NCI-H1105 treated with DMSO at 0.1 percent for 48 hours (cell line): ENCODE results near the gene CNTNAP2.
A peak's percentile ranks its signal among the peaks of the same experiment; 100 is the strongest.

Experiments used
- DNase-seq: peaks from one replicate; lab custom pipeline; 2025; lab: John Stamatoyannopoulos, UW

The CNTNAP2 gene

DNA sequence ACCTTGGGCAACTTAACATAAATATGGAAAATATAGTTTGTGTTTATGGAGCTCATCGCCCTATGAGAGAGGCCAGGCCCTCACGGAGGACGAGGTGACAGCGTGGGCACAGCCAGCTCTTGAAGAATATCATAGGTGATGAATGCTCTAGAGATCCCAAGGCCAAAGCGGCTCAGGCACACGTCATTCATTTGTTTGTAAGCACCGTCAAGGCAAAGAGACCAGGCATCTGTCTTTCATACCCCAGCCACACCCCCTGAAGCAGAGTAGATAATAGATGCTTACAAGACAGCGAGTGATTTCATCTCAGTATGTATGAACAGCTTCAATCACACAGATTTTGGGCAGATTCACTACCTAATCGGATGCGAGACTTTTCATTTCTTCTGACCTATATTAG is 2231.9 kb downstream of the CNTNAP2 start:
- DNase-seq = no peak

DNA sequence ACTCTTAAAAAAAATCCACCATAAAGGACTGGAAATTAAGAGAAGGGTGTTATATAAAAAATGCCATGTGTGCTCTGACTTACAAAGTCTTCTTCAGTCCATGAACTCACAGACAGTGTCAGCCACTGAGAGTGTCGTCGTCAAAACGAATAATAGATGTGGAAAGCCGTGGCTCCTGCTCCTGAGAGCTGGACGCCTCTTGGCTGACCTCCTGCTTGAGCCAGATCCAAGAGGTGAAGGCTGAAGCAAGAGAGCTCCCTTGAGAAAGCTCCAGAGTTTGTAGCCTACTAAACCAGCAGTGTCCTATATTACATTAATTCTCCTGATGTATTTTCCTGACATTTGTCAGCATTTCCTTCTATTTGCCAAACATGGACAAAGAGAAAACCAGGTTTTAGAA is 2239.7 kb downstream of the CNTNAP2 start:
- no peak for DNase-seq

DNA sequence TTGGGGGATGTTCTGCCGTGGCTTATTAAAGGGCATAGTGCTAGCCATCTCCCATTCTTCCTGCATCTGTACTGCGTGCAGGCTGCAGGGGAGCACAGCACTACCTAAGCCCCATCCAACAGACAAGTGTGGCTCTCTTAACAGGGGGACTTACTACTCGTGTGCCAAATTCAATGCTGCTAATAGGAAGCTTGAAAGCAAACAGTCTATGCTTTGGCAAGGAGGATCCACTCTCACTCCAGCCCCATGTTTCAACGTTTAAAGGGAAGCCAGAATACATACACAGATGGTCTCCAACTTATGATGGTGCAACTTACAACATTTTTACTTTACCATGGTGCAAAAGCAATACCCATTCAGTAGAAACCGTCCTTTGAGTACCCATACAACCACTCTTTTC is 2245.9 kb downstream of the CNTNAP2 start:
- DNase-seq = no peak

DNA sequence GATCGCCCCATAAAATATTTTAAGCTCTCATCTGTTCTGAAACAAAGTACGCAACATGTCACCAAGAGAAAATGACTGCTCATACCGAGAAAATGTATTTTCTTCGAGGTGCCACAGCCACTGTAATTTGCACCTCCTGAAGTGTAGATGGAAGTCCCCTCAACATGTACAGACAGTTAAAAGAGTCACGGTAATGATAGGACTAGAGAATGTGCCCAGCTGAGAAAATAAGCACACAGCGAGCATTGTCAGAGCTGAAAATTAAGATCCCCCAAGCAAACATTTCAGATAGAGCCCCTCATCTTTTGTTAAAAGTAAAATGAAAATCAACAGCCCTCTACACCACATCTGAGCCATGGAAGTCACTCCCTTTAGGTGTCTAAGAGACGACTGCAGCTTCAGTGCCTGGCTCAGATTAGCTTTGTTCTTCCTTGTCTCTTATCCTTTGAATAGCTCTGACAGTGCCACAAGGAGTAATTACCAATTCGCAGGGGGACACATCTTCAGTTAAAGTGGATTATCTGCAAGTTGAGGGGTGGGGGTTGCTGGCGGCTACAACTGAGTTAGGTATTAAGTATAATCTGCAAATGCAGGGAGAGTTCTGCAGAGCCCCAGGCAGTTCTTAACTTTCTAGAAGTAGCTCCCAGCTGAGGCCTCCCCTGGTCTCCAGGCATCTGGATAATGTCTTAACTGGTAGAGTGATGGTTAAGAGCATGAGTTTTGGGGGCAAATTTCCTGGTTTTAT is 2251.3 kb downstream of the CNTNAP2 start:
- no peak for DNase-seq

DNA sequence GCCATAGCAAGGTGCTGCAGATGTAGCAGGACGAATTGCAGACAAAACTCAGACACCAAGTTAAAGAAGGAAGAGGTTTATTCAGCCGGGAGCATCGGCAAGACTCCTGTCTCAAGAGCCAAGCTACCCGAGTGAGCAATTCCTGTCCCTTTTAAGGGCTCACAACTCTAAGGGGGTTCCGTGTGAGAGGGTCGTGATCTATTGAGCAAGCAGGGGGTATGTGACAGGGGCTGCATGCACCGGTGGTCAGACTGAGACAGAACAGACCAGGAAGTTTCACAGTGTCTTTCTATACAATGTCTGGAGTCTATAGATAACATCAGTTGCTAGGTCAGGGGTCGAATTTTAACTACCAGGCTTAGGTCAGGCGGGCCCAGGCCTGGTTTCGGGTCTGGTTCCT is 2252.0 kb downstream of the CNTNAP2 start:
- no peak for DNase-seq

DNA sequence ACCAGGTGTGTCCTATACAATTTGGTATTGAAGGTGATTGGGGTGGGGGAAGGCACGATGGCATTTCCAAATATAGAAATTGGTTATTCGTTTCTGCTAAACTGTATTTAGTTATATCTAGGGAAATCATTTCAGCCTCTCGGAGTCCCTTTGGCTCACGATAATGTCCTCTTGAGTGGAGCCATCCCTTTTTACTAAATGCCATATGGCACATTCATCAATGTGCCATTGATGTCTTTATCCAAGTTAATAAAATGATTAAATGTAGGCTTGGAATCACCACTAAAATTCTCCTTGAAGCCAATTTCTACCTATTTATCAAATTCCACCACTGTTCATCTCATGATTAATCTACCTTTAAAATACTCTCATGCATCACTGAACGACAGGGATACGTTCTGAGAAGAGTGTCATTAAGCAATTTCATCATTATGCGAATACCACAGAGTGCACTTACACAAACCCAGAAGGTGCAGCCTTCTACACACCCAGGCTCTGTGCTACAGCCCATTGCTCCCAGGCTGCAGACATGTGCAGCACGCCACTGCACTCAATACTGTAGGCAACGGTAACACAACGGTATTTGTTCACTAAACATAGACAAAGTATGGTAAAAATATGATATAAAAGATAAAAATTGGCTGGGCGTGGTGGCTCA is 2254.8 kb downstream of the CNTNAP2 start:
- DNase-seq = no peak

DNA sequence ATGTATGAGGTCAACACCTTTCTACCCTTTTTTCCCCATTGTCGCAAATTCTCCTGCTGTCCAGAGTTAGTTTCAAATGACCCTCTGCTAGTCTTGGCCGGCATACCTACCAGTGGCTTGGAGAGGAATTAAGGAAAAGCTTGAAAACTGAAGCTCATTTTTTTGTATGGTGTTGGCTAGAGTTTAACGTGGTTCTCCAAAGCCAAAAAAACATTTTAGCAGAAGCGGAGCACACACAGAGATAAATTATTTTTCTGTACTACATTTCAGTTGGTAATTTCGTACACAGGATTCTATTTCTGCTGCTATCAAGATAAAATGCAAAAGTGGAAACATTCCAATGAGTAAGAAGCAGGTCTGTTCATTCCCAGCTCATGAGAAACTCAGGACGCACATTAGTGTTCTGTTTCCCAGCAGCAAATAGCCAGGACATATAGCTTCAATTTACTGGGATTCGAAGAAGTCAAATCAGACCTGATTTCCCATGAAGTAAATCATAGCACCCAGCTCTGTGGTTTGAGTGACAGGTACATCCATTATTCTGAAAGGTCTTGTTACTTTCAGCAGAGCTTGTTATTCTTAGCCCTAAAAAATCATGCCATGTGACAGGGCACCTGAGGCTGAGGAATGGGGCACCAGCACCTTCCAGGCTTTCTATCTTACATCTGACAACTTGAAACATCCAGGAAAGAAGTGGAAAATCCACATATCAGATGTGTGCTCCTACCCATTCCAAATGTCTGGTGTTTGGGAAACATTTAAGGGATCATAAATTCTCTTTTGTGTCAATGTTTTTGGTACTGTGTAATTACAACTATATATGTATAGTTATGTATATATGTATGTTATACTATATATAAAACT is 2258.0 kb downstream of the CNTNAP2 start:
- DNase-seq = no peak

DNA sequence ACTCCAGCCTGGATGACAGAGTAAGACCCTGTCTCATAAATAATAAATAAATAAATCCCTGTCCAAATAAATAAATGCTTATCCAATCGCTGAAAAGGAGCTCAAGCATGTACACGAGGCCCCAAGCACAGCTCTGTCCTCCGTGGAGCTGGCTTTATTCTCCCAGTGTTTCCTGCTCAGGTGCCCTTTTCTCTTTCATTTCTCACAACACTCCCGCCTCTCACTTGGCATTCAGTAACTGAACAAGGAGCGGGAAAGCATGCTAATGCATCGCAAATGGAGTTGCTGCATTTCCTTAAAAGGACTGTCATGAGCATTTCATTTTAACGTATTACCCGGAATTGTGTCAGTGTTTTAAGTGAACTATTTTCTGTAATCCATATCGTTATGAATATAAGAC is 2263.1 kb downstream of the CNTNAP2 start:
- DNase-seq = no peak

DNA sequence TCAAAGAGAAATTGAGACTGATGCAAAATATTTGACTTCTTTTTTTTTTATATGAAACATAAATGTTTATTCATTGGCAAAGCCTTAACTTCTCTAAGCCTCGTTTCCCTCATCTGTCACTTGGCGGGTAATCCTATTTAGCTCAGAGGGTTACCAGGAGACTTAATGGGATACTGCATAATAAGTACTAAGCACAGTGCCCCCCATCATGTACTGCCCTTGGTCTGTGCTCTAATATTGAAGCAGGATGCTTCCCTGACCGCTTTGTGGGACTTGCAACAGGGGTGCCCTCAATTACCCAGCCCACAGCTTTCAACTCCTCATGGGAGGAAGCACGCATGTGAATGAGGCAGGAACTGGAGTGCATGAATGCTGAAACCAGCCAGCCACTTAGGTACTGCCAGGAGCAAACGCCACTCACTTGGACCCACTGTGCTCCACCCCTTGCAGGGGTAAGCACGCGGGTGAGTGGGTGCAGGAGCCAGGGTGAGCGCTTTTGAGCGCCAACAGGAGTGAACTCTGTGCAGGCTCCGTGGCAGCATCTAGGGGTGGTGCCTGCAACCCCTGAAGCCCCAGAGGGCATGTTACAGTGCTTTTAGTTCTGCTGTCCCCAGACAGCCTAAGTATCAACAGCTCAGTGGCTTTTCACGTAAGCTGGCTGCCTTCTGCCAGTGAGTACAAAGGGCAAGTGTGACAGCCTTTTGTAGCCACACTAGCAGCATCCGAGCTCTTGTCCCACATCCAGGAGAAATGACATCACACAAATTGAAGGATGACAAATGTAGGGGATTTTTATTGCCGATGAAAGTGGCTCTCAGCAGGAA is 2264.2 kb downstream of the CNTNAP2 start:
- DNase-seq = no peak

DNA sequence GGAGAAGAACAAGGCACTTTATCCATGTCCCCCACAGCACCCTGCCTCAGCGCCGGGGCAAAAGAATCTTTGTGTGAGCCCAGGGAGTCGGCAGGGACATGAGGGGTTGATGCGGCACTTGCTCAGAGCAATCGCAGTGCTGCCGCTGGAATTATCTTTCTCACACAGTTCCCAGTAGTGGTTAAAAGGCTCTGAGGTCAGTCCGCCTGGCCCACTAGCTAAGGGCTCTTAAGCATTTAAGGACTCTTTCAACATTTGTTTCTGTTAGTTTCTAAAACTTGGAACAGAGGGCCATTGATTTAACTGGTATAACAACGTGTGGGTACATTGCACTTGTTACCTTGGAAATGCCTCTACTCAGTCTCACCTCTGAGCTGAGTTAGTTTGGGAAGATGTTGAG is 2266.0 kb downstream of the CNTNAP2 start:
- no peak for DNase-seq

DNA sequence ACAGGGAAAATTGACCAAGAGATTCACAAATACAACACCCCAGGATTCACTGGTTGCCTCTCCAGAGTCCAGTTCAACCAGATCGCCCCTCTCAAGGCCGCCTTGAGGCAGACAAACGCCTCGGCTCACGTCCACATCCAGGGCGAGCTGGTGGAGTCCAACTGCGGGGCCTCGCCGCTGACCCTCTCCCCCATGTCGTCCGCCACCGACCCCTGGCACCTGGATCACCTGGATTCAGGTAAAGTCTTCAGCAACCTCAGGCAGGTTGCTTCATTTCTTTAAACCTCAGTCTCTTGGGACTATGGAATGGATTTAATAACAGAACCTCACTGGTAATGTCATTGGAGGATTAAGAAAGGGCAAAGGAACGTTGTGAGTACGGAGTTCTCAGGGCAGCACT is 2267.1 kb downstream of the CNTNAP2 start:
- no peak for DNase-seq

DNA sequence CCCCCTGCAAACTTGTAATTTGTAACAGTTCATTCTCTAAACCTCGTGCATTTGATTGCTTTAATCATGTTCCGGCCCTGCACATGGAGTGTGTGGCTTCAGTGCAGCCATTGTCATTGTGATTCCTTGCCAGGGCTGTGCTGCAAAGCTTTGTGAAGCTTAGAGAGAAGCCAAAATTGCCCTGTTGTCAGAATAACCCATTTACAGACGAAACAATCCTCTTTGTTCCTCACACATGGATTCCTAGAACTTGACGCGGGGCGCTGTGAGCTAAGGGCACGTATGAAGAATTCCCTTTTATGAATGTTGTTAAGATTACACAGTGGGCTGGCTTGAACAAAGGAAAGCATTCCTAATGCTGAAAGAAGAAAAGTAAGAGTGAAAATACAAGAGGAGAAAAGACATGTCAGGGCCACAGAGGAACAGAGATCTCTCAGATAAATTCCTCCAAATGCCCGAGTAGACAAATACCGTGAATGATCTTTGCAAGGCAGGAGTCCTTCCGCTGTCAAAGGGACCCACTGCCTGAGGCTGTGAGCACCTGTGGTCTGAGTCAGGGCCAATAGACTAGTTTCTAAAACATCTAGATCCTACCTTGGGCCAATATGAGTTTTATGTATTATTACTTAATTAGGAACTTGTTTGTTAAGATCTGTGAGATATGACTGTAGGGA is 2268.5 kb downstream of the CNTNAP2 start:
- DNase-seq = no peak

DNA sequence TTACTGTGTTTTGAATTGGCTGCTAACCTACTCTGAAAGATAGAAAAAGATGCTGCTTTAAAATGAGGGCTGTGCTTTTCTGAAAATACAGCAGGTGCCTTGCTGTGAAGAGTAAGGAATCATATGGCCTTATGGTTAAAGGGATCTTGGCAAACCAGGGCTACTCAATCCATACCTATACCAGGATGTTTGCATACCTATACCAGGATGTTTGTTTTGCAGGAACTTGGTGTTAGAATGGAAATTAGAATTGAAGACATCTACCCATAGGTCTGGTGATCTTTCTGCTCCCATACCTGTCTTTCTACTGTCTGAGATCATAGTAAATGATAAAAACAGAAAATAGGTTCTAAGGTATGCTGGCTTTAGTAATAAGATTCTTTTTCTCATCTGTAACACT is 2273.8 kb downstream of the CNTNAP2 start:
- no peak for DNase-seq

DNA sequence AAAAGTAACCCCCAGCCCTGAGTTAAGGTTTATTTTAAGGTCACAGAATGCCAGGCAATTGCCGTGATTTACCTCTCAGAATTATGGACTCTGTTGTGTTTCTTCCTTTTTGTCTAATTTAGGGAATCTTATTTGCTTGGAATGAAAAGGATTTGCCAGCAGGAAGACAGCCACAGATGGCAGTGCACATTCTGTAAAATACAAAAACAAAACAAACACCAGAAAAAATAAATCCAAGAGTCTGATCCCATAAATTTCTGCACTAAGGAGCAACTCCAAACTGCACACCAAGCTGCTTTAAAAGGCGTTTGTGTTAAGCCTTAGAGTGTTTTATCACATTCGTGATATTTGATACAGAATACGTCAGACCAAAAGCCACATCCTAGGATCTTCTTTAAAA is 2275.0 kb downstream of the CNTNAP2 start:
- no peak for DNase-seq

DNA sequence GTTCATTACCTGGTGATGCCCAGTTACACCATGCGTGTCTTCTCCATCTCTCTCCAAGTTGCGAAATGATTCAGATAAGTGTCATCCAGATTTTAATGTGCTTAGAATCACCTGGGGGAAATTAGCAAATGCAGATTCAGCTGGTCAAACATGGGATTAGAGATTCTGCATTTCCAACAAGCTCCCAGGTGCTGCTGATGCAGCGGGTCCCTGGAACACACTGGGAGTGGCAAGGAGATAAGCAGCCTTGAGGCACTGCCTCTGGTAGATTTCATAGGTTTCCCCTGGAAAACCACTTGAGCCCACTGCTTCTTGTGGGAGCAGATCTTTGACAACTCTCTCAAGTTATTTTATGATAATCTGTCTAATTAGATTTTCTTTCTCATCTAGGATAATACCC is 2278.0 kb downstream of the CNTNAP2 start:
- DNase-seq = peak; percentile 2

DNA sequence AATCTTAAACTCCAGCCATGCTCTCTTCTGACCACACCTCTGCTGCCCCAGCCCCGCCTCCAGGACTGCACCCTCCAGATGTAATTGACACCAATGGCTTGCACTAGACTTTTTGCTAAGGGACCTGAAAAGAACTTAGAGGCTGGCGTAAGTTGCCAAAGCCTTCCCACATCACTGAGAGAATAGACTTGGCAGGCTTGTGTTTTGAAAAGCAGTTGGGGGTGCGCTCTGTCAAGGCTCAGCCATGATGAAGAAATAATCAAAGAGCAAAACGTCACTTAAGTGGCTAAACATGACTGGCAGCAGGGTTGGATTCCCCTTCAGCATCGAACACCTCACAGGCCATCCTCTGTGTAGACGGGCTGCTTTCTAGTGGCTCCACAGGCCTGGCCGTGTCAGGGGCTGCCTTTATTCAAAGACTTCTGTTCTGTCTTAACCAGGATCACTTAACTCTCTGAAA is 2278.8 kb downstream of the CNTNAP2 start:
- no peak for DNase-seq

DNA sequence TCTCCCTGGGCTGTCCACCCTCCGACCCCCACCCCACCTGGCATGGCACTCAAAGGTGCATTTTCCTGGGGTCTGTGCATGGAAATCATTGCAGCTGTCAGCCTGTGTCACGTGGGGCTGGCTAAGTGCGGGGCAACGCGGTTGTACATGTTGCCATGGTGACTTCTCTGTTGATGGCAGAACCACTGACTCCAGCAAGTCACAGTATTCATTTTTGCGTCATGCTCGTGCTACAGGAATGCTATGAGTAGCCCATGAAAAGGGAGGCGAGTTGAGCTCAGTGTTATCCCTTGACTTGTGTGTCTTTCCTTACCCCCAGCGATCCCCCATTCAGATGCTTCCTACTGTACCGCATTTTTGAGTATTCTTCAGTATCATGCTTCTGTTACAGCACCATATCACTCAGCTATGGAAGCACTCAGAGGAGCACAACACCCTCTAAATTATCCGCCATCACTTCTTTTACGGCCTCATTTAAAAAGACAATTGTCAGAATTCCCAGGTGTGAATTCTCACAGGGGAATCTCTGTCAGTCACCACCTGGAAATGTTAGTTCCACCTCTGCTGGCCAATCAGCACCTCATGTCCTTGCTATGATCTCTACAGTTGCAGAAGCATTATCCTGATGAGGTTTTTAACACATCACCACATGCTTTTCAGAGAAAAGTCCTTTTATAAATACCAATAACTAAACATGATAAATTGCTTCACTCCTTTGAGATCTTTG is 2279.6 kb downstream of the CNTNAP2 start:
- DNase-seq = peak; percentile 7

DNA sequence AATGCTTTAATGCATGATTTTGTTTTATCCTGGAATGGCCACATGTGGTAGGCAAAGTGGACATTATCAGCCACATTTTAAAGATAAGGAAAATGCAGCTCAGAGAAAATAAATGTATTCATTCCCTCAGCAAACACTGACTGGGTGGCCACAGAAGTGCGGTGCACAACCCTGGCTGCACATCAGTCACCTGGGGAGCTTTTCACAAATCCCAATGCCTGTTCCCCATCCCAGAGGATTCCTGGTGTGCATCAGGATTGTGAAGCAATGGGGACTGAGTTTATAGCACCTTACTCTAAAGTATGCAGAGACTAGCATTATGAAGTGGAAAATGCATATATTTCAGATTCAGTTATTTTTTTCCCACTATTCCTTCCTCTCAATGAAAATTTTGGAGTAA is 2280.5 kb downstream of the CNTNAP2 start:
- no peak for DNase-seq

DNA sequence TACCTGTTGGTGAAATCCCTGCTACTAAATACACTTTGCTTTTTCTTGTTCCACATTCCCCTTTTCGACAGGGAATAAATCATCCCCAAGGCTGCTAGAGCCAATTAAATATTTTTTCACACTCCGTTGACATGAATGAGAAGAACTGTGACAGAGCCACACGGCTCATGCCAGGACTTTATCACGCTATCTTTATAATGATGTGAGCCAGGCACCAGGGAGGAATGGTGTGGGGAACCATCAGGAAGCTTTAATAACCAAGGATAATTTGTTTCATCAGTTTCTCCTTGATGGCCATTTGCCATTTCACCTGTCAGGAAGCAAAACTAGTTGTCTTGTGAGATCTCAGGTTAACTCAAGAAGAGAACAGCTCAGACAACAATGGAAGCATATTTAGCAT is 2280.9 kb downstream of the CNTNAP2 start:
- DNase-seq = peak; percentile 4

DNA sequence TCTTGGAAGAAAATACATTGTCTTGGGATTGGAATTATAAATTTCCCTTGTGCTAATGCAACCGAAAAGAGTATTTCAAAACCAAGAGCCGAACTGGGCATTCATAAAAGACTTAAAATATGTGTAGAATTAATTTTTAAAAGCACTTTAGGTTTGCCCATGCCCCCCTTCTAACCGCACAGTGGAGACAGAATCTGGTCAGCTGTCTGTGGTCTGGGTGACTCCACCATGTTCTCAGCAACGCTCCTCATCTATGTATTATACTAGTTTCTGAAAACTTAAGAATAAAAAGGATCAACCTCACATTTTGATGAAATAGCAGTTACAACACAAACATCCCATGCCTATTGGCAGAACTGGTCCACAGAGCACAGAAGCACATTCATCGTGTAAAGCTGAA is 2281.4 kb downstream of the CNTNAP2 start:
- DNase-seq = no peak
